AG10803 (cell line): Measurements from ENCODE around the gene ATP12A.

Experiments used
- DNase-seq: peaks from one replicate; pipeline ENCODE4 v3.0.0; 2010; ENCODE audit warnings: low read depth
- H3K4me3 ChIP-seq: 2 replicates; pipeline ENCODE4 v1.5.1; 2011; ENCODE audit warnings: mild to moderate bottlenecking, low read length, control low read depth
- CTCF ChIP-seq: conservative IDR thresholded peaks from 2 replicates; pipeline ENCODE4 v1.5.1; 2011; ENCODE audit warnings: mild to moderate bottlenecking, low read length, control low read depth, inconsistent platforms

The ATP12A gene

DNA sequence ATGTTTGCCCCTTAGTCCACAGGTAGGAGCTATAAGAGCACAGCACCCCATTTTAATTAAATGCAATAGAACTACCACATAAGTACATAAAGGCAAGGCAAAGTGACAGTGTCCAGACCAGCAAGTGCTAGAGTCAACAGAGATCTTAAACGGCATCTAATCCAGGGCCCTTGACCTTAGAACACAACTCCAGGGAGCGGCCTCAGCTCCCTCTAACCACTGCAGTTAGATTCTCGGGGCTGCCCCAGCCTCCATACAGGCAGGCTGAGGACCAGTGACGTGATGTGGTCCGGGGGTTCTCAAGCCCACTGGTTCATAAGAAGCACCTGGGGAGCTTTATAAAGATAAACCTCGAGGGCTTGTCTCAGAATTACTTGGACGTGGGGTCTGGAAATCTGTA, 10.0 kb upstream of the ATP12A start:
- H3K4me3 ChIP-seq: no peak overlapping the region
- TF ChIP-seq CTCF: no peak
- no peak for DNase-seq

DNA sequence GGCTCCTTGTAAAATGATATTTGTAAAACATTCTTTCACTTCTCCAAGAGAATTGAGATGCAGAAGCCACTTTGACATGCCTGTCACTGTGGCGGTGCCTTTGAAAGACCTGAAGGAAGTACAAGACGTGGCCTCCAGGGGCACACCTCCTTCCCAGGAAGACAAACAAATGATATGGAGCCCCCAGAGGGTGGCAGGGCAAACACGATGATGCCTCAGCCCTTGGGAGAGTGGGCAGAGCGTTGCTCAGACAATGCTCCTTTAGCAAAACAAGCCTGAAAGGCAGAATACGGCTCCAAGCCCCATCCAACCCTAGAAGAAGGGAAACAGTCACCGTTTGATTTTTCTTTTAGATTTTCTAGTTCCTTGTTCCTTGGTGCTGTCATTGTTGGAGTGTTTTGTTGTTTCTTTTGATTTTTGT, 9.2 kb upstream of the ATP12A start:
- peak overlapping the region; percentile 30 for H3K4me3 ChIP-seq
- peak; percentile 47 for TF ChIP-seq CTCF
- DNase-seq: no peak

GRCh38 chr13:24671386-24672113, 8.7 kb upstream of the ATP12A start:
- DNase-seq: peak; percentile 96
- peak; percentile 85 for TF ChIP-seq CTCF
- H3K4me3 ChIP-seq: peak overlapping the region; percentile 48

GRCh38 chr13:24672141-24673132, 7.8 kb upstream of the ATP12A start:
- peak; percentile 29 for DNase-seq
- no peak overlapping the region for H3K4me3 ChIP-seq
- TF ChIP-seq CTCF: no peak

DNA sequence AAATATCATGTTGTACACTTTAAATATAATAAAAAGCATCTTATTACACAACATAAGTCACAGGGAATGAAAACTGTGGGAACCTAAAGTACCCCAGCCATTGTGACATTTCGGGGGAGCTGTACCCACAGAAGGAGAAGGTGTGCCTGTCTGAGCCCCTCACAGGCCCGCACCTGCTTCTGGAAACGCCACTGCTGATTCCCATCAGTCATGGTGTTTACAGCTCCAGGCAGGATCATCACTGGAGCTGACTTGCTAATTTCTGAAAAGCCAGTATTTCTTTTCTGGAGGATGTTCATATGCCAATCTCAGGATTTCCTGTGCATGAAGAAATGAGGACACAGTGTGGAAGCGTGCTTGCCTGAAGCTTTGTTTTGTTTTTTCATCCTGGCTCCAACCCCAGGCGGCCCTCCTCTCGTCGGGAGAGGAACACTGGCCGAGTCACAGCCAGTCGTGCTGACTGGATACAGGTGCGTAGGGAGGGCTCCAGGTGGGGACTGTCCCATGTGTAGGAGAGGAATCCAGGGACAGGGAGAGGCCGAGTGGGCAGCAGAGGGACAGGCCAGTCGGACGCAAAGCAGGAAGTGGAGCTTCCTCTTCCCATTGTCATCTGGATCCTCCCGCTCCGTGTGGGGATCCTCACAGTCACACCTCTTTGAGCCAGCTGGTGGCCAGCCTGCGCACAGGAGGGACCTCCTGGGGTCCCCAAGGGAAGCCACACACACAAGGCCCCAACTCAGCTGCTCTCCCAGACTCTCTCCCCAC, 4.2 kb upstream of the ATP12A start:
- no peak overlapping the region for H3K4me3 ChIP-seq
- no peak for TF ChIP-seq CTCF
- DNase-seq: no peak

- no peak overlapping the region for H3K4me3 ChIP-seq
- no peak for DNase-seq
- TF ChIP-seq CTCF: no peak
Observed at GRCh38 chr13:24678151-24678550, 2.1 kb upstream of the ATP12A start.
